Measurements from ENCODE around the gene DPYD.

DPYD gene

GRCh38 chr1:97599447-97599846, 321.4 kb downstream of the DPYD start:
- no peak for TF ChIP-seq CTCF (IDR thresholded peaks at IDR 0.05; ENCODE audit: low read depth, low read length)
- no peak overlapping the region for H3K4me3 ChIP-seq (ENCODE audit: low read depth, low read length)
- H3K9me3 ChIP-seq (ENCODE audit: severe bottlenecking): no peaks in the 10 kb centered on the region
- H3K27ac ChIP-seq: no peak overlapping the region
- H3K36me3 ChIP-seq: no peaks in the 10 kb centered on the region
- no peaks in the 10 kb centered on the region for H3K27me3 ChIP-seq (ENCODE audit: insufficient read depth, low read depth, severe bottlenecking)
- no peak for DNase-seq

GRCh38 chr1:97593192-97593591, 327.6 kb downstream of the DPYD start:
- Histone ChIP-seq H3K27ac (no peak overlapping the region), H3K9me3 (ENCODE audit: severe bottlenecking) (no peaks in the 10 kb centered on the region), H3K36me3 (no peaks in the 10 kb centered on the region), H3K4me3 (ENCODE audit: low read depth, low read length) (no peak overlapping the region), H3K27me3 (ENCODE audit: insufficient read depth, low read depth, severe bottlenecking) (no peaks in the 10 kb centered on the region)
- TF ChIP-seq CTCF (IDR thresholded peaks at IDR 0.05; ENCODE audit: low read depth, low read length): no peak
- DNase-seq: no peak

GRCh38 chr1:97588772-97589171, 332.1 kb downstream of the DPYD start:
- no peak for TF ChIP-seq CTCF (IDR thresholded peaks at IDR 0.05; ENCODE audit: low read depth, low read length)
- Histone ChIP-seq H3K9me3 (ENCODE audit: severe bottlenecking) (no peaks in the 10 kb centered on the region), H3K27me3 (ENCODE audit: insufficient read depth, low read depth, severe bottlenecking) (no peaks in the 10 kb centered on the region), H3K36me3 (no peaks in the 10 kb centered on the region), H3K27ac (no peak overlapping the region), H3K4me3 (ENCODE audit: low read depth, low read length) (no peak overlapping the region)
- no peak for DNase-seq

- H3K27ac ChIP-seq: no peak overlapping the region
- no peaks in the 10 kb centered on the region for H3K27me3 ChIP-seq (ENCODE audit: insufficient read depth, low read depth, severe bottlenecking)
- TF ChIP-seq CTCF (IDR thresholded peaks at IDR 0.05; ENCODE audit: low read depth, low read length): no peak
- H3K9me3 ChIP-seq (ENCODE audit: severe bottlenecking): no peaks in the 10 kb centered on the region
- H3K36me3 ChIP-seq: no peaks in the 10 kb centered on the region
- H3K4me3 ChIP-seq (ENCODE audit: low read depth, low read length): no peak overlapping the region
- DNase-seq: no peak
Measured at GRCh38 chr1:97581614-97582051, 339.2 kb downstream of the DPYD start.

- TF ChIP-seq CTCF (IDR thresholded peaks at IDR 0.05; ENCODE audit: low read depth, low read length): no peak
- Histone ChIP-seq H3K27me3 (ENCODE audit: insufficient read depth, low read depth, severe bottlenecking) (no peaks in the 10 kb centered on the region), H3K4me3 (ENCODE audit: low read depth, low read length) (no peak overlapping the region), H3K36me3 (no peaks in the 10 kb centered on the region), H3K9me3 (ENCODE audit: severe bottlenecking) (no peaks in the 10 kb centered on the region), H3K27ac (no peak overlapping the region)
- DNase-seq: no peak
Measured at GRCh38 chr1:97577613-97578012, 343.2 kb downstream of the DPYD start.

GRCh38 chr1:97573553-97573952, 347.3 kb downstream of the DPYD start:
- H3K27ac ChIP-seq: no peak overlapping the region
- DNase-seq: no peak
- H3K36me3 ChIP-seq: no peaks in the 10 kb centered on the region
- H3K9me3 ChIP-seq (ENCODE audit: severe bottlenecking): no peaks in the 10 kb centered on the region
- no peaks in the 10 kb centered on the region for H3K27me3 ChIP-seq (ENCODE audit: insufficient read depth, low read depth, severe bottlenecking)
- TF ChIP-seq CTCF (IDR thresholded peaks at IDR 0.05; ENCODE audit: low read depth, low read length): no peak
- H3K4me3 ChIP-seq (ENCODE audit: low read depth, low read length): no peak overlapping the region
